H1 (cell line): ENCODE data around the gene ZSCAN22. TPM values are rescaled to one million over a fixed set of nuclear protein-coding genes. Genes with fewer than 3 reads are reported as not detected.

Source experiments
- CTCF ChIA-PET: fragments of 300-600 bp; sonication (Branson Sonifier 250); formaldehyde crosslinking; loops from one replicate; lab custom pipeline; 2021; ENCODE audit not compliant: partially characterized antibody; lab: Charles Lee
- POLR2A ChIA-PET: fragments of 300-600 bp; sonication (Branson Sonifier 250); formaldehyde crosslinking; loops from one replicate; lab custom pipeline; 2021; ENCODE audit warnings: inconsistent platforms; ENCODE audit not compliant: partially characterized antibody; lab: Charles Lee
- DNase-seq, 2 experiments: peaks; one replicate each; pipeline versions ENCODE4 v3.0.0 to v3.0.0-alpha.2; 2010 to 2022; ENCODE audit warnings: low spot score in 2 of 2, low read depth in 1 of 2, mixed read lengths in 1 of 2
- FAIRE-seq: peaks from 2 replicates; lab custom pipeline; 2011; peaks lifted over from hg19 to GRCh38; lab: Jason Lieb, UNC
- H2AFZ ChIP-seq: 2 replicates; pipeline ENCODE4 v1.8.1; 2012; ENCODE audit warnings: low read length, inconsistent platforms
- H2AK5ac ChIP-seq: 2 replicates; pipeline ENCODE4 v1.6.1; 2013; ENCODE audit warnings: low read depth, low read length
- H2BK120ac ChIP-seq: replicated peaks from 2 replicates; pipeline ENCODE3; 2013; ENCODE audit warnings: low read depth, low read length, inconsistent platforms
- H2BK12ac ChIP-seq: 2 replicates; pipeline ENCODE4 v1.6.1; 2013; ENCODE audit warnings: low read depth, low read length
- H2BK15ac ChIP-seq: 2 replicates; pipeline ENCODE4 v1.6.1; 2013; ENCODE audit warnings: low read length
- H2BK20ac ChIP-seq: 2 replicates; pipeline ENCODE4 v1.6.1; 2013; ENCODE audit warnings: low read length
- H2BK5ac ChIP-seq: 2 replicates; pipeline ENCODE4 v1.6.1; 2013; ENCODE audit warnings: low read depth, low read length
- H3K14ac ChIP-seq: 2 replicates; pipeline ENCODE4 v1.6.1; 2013; ENCODE audit warnings: inconsistent platforms; ENCODE audit not compliant: insufficient read length
- H3K18ac ChIP-seq: 2 replicates; pipeline ENCODE4 v1.6.1; 2013; ENCODE audit warnings: low read length; ENCODE audit errors: extremely low read depth
- H3K23ac ChIP-seq: 2 replicates; pipeline ENCODE4 v1.6.1; 2013; ENCODE audit warnings: inconsistent platforms; ENCODE audit not compliant: insufficient read length
- H3K23me2 ChIP-seq: 2 replicates; pipeline ENCODE4 v1.6.1; 2013; ENCODE audit warnings: low read depth, low read length
- H3K27ac ChIP-seq: 2 replicates; pipeline ENCODE4 v1.6.1; 2011; ENCODE audit warnings: low read depth, low read length, inconsistent platforms
- H3K27me3 ChIP-seq, 4 experiments: replicated peaks in 1 of 4; 1 replicate in 1 of 4; 2 replicates in 3 of 4; pipeline versions ENCODE4 v1.6.1 to v1.8.1; 2011 to 2013; ENCODE audit warnings: low read length in 3 of 4, mild to moderate bottlenecking in 3 of 4, inconsistent platforms in 2 of 4, mixed read lengths in 2 of 4, moderate library complexity in 1 of 4; ENCODE audit not compliant: control insufficient read depth in 3 of 4, insufficient read depth in 3 of 4; ENCODE audit errors: extremely low read depth in 1 of 4
- H3K36me3 ChIP-seq, 4 experiments: 2 replicates each; pipeline versions ENCODE4 v1.6.1 to v1.8.1; 2011 to 2013; ENCODE audit warnings: mild to moderate bottlenecking in 4 of 4, low read length in 3 of 4, moderate library complexity in 2 of 4, control low read depth in 1 of 4, inconsistent platforms in 1 of 4; ENCODE audit not compliant: insufficient read depth in 4 of 4, control insufficient read depth in 2 of 4
- H3K4ac ChIP-seq: replicated peaks from 2 replicates; pipeline ENCODE3; 2013; ENCODE audit warnings: low read length, low read depth, mixed read lengths, inconsistent platforms; ENCODE audit not compliant: insufficient read length
- H3K4me1 ChIP-seq, 4 experiments: replicated peaks in 1 of 4; 1 replicate in 1 of 4; 2 replicates in 3 of 4; pipeline versions ENCODE4 v1.6.1 to v1.8.1; 2011 to 2013; ENCODE audit warnings: low read length in 3 of 4, inconsistent platforms in 2 of 4, mixed read lengths in 1 of 4; ENCODE audit not compliant: insufficient read depth in 4 of 4, control insufficient read depth in 3 of 4
- H3K4me2 ChIP-seq, 2 experiments: 2 replicates each; pipeline versions ENCODE4 v1.6.1 to v1.8.1; 2011 to 2013; ENCODE audit warnings: low read depth in 2 of 2, low read length in 2 of 2, control low read depth in 1 of 2, inconsistent platforms in 1 of 2, mild to moderate bottlenecking in 1 of 2; ENCODE audit not compliant: insufficient read depth in 1 of 2
- H3K4me3 ChIP-seq, 4 experiments: fragments of 200-600, 300-600 bp in 1 of 4; sonication (generic), shearing (Covaris generic), sonication (Bioruptor Twin) in 1 of 4; 2 replicates each; pipeline versions ENCODE4 v1.5.1 to v1.8.1; 2011 to 2016; ENCODE audit warnings: low read length in 4 of 4, low read depth in 3 of 4, control low read depth in 2 of 4, inconsistent platforms in 2 of 4, mild to moderate bottlenecking in 2 of 4, mixed read lengths in 1 of 4, moderate library complexity in 1 of 4; ENCODE audit not compliant: insufficient read depth in 2 of 4; ENCODE audit errors: extremely low read depth in 1 of 4
- H3K56ac ChIP-seq: replicated peaks from 2 replicates; pipeline ENCODE3; 2013; ENCODE audit warnings: low read depth, mild to moderate bottlenecking, mixed read lengths, low read length, inconsistent platforms; ENCODE audit not compliant: insufficient read length
- H3K79me1 ChIP-seq: 2 replicates; pipeline ENCODE4 v1.6.1; 2013; ENCODE audit warnings: low read depth, low read length, control low read depth
- H3K79me2 ChIP-seq, 2 experiments: 2 replicates each; pipeline versions ENCODE4 v1.6.1 to v1.8.1; 2012 to 2013; ENCODE audit warnings: low read length in 2 of 2, mild to moderate bottlenecking in 2 of 2, inconsistent platforms in 1 of 2; ENCODE audit not compliant: insufficient read depth in 2 of 2, control insufficient read depth in 1 of 2
- H3K9ac ChIP-seq, 4 experiments: replicated peaks in 1 of 4; 1 replicate in 1 of 4; 2 replicates in 3 of 4; pipeline versions ENCODE4 v1.6.1 to v1.8.1; 2011 to 2013; ENCODE audit warnings: low read depth in 3 of 4, low read length in 3 of 4, control low read depth in 2 of 4, mild to moderate bottlenecking in 2 of 4, moderate library complexity in 2 of 4, inconsistent platforms in 1 of 4; ENCODE audit errors: extremely low read depth in 1 of 4
- H3K9me3 ChIP-seq, 2 experiments: 2 replicates each; pipeline versions ENCODE4 v1.6.1 to v1.8.1; 2012 to 2013; ENCODE audit warnings: mild to moderate bottlenecking in 2 of 2, moderate library complexity in 2 of 2, control low read depth in 1 of 2, inconsistent platforms in 1 of 2, low read depth in 1 of 2, low read length in 1 of 2, mixed read lengths in 1 of 2; ENCODE audit not compliant: insufficient read depth in 2 of 2
- H4K20me1 ChIP-seq, 2 experiments: replicated peaks in 1 of 2; 2 replicates each; pipeline versions ENCODE3 to v1.8.1; 2011 to 2013; ENCODE audit warnings: inconsistent platforms in 2 of 2, low read length in 2 of 2, mild to moderate bottlenecking in 1 of 2; ENCODE audit not compliant: insufficient read depth in 2 of 2, control insufficient read depth in 1 of 2
- H4K5ac ChIP-seq: 2 replicates; pipeline ENCODE4 v1.6.1; 2013; ENCODE audit warnings: low read length, low read depth, mixed read lengths, inconsistent platforms; ENCODE audit not compliant: insufficient read length
- H4K8ac ChIP-seq: 2 replicates; pipeline ENCODE4 v1.8.0; 2013; ENCODE audit warnings: mild to moderate bottlenecking, moderate library complexity, low read length, inconsistent platforms; ENCODE audit not compliant: insufficient read depth; ENCODE audit errors: extremely low read depth
- H4K91ac ChIP-seq: replicated peaks from 2 replicates; pipeline ENCODE3; 2013; ENCODE audit warnings: low read length, mixed read lengths, inconsistent platforms; ENCODE audit not compliant: insufficient read length
- BACH1 ChIP-seq: IDR thresholded peaks from 2 replicates; pipeline ENCODE4 v1.6.1; 2012; ENCODE audit warnings: low read length, improper control_type of control experiment
- BRCA1 ChIP-seq: IDR thresholded peaks from 2 replicates; pipeline ENCODE4 v1.6.1; 2012; ENCODE audit warnings: low read depth, low read length, improper control_type of control experiment
- CTBP2 ChIP-seq: IDR thresholded peaks from 2 replicates; pipeline ENCODE4 v1.7.0; 2011; ENCODE audit warnings: borderline replicate concordance, mild to moderate bottlenecking, moderate library complexity, mixed read lengths, low read length; ENCODE audit not compliant: insufficient read depth, insufficient read length
- GTF2F1 ChIP-seq: IDR thresholded peaks from 2 replicates; pipeline ENCODE4 v1.6.1; 2012; ENCODE audit warnings: low read depth, low read length, improper control_type of control experiment, borderline replicate concordance
- PHF8 ChIP-seq: fragments of 200-600 bp; sonication (generic); conservative IDR thresholded peaks from 2 replicates; pipeline ENCODE4 v1.7.1; 2012; ENCODE audit warnings: low read depth, mild to moderate bottlenecking, inconsistent platforms, low read length, moderate library complexity
- POU5F1 ChIP-seq: IDR thresholded peaks from 2 replicates; pipeline ENCODE4 v1.6.1; 2011; ENCODE audit warnings: low read depth, mild to moderate bottlenecking, low read length, moderate library complexity
- SIRT6 ChIP-seq: IDR thresholded peaks from one replicate; pipeline ENCODE4 v1.7.1; 2012; ENCODE audit warnings: low read length, inconsistent platforms
- SP2 ChIP-seq: IDR thresholded peaks from 2 replicates; pipeline ENCODE4 v1.6.1; 2012; ENCODE audit warnings: mild to moderate bottlenecking, low read length, inconsistent platforms
- TAF7 ChIP-seq: optimal IDR thresholded peaks from 2 replicates; pipeline ENCODE3; 2011; ENCODE audit warnings: low read depth, mild to moderate bottlenecking, inconsistent platforms, low read length, moderate library complexity, borderline replicate concordance
- TEAD4 ChIP-seq: IDR thresholded peaks from 2 replicates; pipeline ENCODE4 v1.6.1; 2012; ENCODE audit warnings: low read depth, low read length, inconsistent platforms, mixed read lengths
- ZNF274 ChIP-seq: IDR thresholded peaks from 2 replicates; pipeline ENCODE4 v1.7.0; 2012; ENCODE audit warnings: low read length, borderline replicate concordance; ENCODE audit errors: extremely low read depth
- WGBS, 2 experiments: shearing (Covaris generic) in 1 of 2; methylation state at CpG; one replicate each; pipeline versions ENCODE4 v1.1.6 to v1.1.7; 2013 to 2015; ENCODE audit warnings: low lambda C conversion rate in 2 of 2, mixed read lengths in 2 of 2, inconsistent platforms in 1 of 2, low coverage in 1 of 2, missing lambda C conversion rate in 1 of 2; ENCODE audit not compliant: insufficient replicate concordance in 2 of 2, insufficient coverage in 1 of 2, insufficient read length in 1 of 2; ENCODE audit errors: extremely low coverage in 1 of 2, missing lambda C conversion rate in 1 of 2; 5-methylcytosine and 5-hydroxymethylcytosine counted together
- polyA plus RNA-seq, 7 experiments: library from polyadenylated mRNA; depleted of rRNA in 3 of 7; stranded (reverse) in 5 of 7; unstranded in 2 of 7; fragments of >200 nt in 5 of 7; fragments of 200-250 nt in 2 of 7; gene quantifications; 1 replicate in 5 of 7; 2 replicates in 1 of 7; 4 replicates in 1 of 7; pipeline versions ENCODE4 v1.2.1 to v1.2.3, GENCODE V29; 2011 to 2013; ENCODE audit warnings: missing spikeins in 2 of 7, mixed read lengths in 2 of 7
- total RNA-seq: library from RNA; stranded (reverse); fragmentation: NEBNext Ultra II Directional; extraction: Animal tissue kit (Norgen Biotek cat#: 25700); gene quantifications from 2 replicates; pipeline ENCODE4 v1.2.1, GENCODE V29; 2021

ZSCAN22 gene
- total and polyA plus RNA-seq, 2 of the 8 experiments (the other 6 are each of a cell fraction or from before 2014, with no cell fraction given): 3.2 to 3.3 TPM

DNA sequence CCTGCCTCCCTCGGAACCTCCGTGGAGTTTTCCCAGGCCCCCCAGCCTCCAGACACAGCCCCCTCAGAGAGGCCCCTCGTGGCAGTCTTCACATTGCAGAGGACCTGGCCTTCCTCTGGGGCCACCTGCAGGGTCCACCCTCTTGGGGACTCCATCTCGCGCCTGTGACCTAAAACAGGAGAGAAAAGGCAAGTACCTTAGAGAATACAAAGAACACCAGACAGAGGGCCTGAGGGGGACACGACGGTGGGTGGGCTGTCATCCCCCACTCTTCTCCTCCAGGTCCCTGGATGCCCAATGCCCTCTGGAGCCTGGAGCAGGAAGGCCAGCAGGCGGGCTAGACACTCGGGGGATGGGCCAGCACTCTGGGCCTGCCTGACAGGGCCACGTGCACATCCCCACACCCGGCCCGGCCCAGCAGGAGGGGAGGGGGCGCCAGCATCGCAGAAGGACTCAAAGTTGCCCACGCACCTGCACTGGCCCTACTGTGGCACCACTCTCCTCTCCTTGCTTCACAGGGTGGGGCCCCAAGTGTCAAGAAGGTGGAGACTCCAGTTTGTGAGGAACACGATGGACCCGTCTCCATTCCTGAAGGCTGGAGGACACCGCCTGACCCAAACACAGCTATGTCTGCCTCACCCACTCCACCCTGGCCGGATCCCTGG lies 30.8 kb downstream of the ZSCAN22 start:
- no peak for FAIRE-seq
- Histone ChIP-seq H2AK5ac (no peak overlapping the region), H3K9me3 (no peaks in the 10 kb centered on the region), H4K20me1 (peaks cover 0 to 3% of the 10 kb centered on the region in 2 experiments), H2AFZ (no peak overlapping the region), H2BK15ac (0 out of 2 replicates have a peak overlapping the region, but pooled peaks have one; percentile 1), H2BK120ac (no peak overlapping the region), H3K23ac (no peak overlapping the region), H3K79me2 (no peaks in the 10 kb centered on the region), H3K4ac (no peak overlapping the region), H3K36me3 (no peaks in the 10 kb centered on the region), H3K14ac (no peak overlapping the region), H3K4me3 (no peak overlapping the region), H3K27me3 (no peaks in the 10 kb centered on the region), H3K18ac (no peak overlapping the region), H3K27ac (peak overlapping the region; percentile 47; the same call in 1 of the 2 replicates), H4K5ac (no peak overlapping the region), H3K4me2 (no peak overlapping the region), H2BK20ac (no peak overlapping the region), H2BK12ac (peak overlapping the region; percentile 11; the same call in 1 of the 2 replicates), H3K56ac (no peak overlapping the region), H3K23me2 (peaks cover 4% of the 10 kb centered on the region), H3K9ac (no peak overlapping the region), H3K4me1 (peaks cover 0 to 8% (median 5%) of the 10 kb centered on the region in 4 experiments; a peak in 4 of 7 replicates), H3K79me1 (no peaks in the 10 kb centered on the region), H4K91ac (no peak overlapping the region), H2BK5ac (no peak overlapping the region), H4K8ac (no peak overlapping the region)
- no peak for DNase-seq
- TF ChIP-seq PHF8 (no peak), GTF2F1 (no peak), SIRT6 (no peak), TEAD4 (no peak), ZNF274 (no peak), CTBP2 (no peak), TAF7 (no peak), BACH1 (no peak), POU5F1 (no peak), SP2 (no peak), BRCA1 (no peak)
- ChIA-PET POLR2A (interaction anchor here (0.6 to 2.8 kb wide), 6 partner anchors 10 to 153 kb away, joined by 3 to 14 read pairs (median 6); no protein-coding TSS in a partner anchor), CTCF (interaction anchor here (1.0 to 2.7 kb wide), 5 partner anchors 9 to 137 kb away, joined by 3 to 11 read pairs (median 5); no protein-coding TSS in a partner anchor)
- 76% methylated on average over 16 of the region's 19 CpGs; no CpG with 5 or more reads in 1 of the 2 experiments for WGBS, 2 experiments
